ENCODE results near the gene FKBP1B.
"Not testable (repeated sequence)": the region's sequence is repeated elsewhere in the genome, so short reads cannot be mapped to it uniquely, and the experiment has no call there.

Gene FKBP1B

DNA sequence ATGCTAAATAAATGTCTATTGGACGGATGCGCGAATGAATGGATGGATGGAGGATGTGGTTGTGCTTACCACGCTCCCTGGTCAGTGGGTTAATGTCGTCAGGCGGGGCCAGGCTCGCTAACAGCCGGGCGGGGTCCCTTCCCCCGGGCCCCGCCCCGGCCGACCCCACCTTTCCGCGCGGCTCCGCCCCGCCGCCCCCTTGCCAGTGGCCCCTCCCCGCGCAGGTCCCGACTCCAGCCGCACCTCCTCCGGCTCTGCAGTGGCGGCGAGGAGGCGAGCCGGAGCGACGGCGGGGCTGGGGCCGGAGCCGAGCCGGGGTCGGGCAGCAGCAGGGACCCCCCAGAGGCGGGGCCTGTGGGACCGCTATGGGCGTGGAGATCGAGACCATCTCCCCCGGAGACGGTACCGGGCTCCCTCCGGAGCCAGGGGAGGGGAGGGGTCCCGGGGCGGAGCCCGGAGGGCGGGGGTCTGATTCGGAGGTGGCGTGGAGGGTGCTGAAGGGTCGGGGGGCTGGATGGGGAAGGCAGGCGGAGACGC lies at the start of gene FKBP1B:
Gene FKBP1B, plus strand, starts transcription at position 257 of the 537 bp plus-strand sequence. Its CDS starts 109 bp downstream, at position 366.
- DNase-seq: peak; percentile 92

DNA sequence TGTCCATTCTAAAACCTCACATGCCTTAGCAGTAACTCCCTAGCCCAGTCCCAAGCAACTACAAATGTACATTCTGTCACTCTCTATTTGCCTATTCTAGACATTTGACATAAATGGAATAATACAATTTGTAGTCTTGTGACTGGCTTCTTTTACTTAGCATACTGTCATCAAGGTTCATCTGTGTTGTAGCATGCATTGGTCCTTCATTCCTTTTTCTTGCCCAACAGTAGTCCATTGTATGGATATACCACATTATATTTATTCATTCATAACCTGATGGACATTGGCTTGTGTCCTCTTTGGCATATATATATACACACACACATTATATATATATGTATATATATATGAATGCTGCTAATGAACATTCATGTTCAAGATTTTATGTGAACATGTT lies 41.8 kb upstream of the FKBP1B start:
- no peak for DNase-seq

DNA sequence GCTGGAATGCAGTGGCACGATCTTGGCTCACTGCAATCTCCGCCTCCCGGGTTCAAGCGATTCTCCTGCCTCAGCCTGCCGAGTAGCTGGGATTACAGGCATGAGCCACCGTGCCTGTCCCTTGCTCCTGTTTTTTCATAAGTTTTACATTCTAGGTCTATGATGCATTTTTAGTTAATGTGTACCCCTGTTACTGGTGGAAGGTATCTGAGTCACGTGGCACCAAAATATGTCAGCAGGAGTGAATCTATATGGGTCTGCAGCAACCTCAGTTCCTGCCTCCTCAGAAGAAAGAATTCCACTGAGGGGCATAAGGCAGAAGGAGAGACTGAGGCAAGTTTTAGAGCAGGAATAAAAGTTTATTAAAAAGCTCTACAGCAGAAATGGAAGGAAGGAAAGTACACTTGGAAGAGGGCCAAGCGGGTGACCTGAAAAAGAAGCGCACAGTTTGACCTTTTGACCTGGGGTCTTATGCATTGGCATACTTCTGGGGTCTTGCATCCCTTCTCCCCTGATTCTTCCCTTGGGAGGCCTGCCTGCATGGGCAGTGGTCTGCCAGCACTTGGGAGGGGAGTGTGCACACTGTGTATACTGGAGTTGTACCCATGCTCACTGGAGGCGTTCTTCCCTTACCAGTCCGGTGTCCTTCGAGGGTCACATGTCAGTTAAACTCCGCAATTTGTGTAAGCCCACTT lies 40.7 kb upstream of the FKBP1B start:
- DNase-seq: no peak

DNA sequence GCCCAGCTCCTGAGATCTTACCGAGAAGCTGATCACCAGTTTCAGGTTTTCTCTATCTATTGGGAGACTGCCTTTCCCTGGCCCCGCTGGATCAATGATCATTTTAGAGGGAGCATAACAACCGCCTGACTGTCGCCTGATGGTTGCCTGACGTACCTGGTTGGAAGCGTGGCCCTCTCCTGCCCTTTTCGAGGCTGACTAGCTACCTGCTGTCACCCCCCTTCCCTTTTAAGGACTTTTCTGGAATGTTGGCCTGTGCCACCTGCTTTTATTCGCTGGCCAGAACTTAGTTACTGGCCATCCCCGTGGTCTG lies 40.2 kb upstream of the FKBP1B start:
- no peak for DNase-seq

DNA sequence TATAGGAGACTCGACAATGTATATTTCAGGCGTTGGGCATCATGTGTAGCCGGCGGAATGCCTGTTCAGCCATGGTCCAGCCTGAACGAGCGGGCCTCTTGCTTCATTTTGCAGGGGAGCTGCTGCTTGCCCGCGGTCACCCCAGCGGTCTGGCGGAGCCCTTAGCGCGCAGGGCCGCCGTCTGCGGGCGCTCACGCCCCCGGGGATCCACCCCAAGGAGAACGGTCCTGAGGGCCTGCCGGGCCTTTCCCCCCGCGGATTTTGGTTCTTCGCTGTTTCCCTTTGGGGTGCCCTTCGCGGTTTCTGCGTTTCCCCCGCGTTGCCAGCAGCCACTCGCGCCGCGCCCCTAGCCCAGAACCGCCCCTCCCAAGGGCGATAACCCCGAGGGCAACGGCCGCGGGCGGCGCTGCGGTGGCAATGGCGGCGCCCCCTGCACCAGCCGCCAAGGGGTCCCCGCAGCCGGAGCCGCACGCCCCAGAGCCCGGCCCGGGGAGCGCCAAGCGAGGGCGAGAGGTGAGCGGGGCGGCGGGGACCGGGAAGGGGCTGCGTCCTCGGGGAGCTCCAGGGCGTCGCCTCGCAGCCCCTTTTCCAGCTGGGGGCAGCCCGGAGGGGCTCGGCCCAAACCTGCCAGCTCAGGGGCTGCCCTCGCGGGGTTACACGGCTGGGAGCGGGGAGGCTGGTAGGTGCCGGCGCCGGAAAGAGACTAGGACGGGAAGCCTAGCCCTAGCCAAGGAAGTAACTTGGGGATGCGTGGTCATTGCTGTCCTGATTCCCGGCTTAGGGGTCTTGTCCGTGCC lies 39.7 kb upstream of the FKBP1B start, which contains the start of gene MFSD2B:
Gene MFSD2B, plus strand, starts transcription at position 406 of the 797 bp plus-strand sequence. Its CDS starts 12 bp downstream, at position 418.
- DNase-seq: no peak

DNA sequence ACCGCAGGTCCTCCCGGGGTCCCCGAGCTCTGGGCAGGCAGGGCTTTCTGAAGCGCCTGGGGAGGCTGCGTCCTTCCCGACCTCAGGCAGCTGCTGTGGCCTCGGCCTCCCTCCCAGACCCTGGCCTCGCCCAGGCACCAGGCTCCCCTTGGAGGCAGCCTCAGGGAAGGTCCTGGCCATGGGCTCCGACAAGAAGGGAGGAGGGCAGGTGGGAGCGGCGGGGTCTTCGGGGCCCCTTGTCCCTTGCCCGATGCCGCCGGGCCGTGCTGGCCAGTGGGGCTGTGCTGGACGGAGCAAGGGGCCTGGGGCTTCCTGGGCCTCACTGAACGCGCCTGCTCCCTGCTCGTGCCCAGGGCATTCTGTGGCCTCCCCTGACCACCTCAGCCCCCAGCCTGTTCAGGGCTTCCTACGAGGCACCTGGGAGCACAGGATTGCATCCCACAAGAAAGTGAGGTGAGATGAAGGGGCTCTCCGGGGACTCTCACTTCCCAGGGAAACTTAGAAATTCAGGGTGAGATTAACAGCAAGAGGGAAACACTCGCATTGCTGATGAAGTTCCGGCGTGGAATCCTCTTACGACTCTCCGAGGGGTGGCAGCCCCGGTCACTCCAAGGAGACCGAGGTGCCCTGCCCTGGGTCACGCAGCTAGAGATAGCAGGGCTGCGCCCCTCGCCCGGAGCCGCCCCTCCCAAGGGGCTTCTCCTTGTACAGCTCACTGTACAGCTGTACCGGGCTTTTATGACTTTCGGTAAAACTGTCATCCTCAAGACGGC lies 38.9 kb upstream of the FKBP1B start:
- DNase-seq: no peak

DNA sequence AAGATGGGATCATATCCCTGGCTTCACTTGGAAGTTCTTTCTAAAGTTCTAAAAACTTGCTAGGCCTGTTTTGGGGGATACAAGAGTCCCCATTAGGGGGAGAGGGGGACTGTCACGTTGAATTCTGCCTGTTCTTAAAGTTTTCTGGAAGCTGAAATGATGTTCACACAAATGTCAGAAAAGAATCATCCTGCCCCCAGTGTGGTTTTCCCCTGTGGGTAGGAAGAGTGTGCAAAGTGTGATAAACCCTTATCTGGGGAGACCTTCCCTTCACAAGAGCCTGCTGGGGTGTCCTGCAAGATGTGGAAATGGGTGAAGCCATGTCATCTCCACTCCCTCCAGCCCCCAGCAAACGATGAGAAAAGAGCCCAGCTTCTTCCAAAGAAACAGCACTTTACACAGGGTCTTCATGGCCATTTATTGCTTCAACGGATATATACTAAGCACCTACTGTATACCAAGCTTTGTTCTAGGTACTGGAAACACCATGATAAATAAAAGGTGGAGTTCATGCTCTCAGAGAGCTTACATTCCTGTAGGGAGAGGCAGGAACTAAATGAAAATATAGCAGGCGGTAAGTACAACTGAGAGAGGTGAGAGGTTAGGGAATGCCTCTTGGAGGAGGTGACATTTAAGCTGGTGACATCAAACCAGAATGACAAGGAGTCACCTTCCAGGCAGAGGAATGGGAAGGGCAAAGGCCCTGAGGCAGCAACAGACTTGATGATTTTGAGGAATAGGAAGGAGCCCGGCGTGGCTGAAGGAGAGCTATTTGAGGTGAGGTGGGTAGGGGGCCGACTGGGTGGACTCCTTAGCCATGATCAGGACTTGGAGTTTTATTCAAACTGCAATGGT lies 38.1 kb upstream of the FKBP1B start:
- DNase-seq: no peak

DNA sequence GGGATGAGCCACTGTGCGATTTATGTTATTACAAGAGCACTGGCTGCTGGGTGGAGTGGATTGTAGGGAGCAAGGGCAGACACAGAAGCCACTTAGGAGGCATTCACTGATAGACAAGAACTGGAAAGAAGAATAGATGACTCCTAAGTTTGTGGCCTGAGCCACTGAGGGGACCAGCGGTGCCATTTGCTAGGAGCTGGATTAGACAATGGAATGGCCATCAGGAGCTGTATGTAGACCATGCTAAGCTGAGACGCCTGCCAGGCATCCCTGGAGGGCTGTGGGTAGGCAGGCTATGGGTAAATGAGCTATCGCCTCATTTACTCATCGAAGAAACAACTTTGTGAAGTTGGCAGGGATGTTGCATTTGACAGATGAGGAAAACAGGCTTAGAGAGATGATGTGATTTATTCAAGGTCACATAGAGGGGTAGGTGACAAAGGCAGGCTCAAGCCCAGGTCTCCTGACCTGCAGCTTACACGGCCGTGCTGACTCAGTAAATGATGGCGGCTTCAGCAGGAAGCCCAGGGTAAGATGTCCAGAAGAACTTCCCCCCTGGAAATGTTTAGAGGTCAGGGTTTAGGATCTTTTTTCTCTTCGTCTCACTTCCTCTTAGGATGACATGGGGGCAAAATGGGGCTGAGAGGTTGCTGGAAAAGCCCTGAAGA lies 36.9 kb upstream of the FKBP1B start:
- no peak for DNase-seq

DNA sequence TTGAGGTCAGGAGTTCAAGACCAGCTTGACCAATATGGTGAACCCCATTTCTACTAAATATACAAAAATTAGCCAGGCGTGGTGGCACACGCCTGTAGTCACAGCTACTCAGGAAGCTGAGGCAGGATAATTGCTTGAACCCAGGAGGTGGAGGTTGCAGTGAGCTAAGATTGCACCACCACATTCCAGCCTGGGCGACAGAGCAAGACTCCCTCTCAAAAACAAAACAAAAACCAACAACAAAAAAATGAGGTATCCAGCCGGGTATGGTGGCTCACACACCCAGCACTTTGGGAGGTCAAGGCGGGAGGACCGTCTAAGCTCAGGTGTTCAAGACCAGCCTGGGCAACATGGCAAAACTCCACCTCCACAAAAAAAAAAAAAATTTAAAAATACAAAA lies 34.6 kb upstream of the FKBP1B start:
- not testable (repeated sequence) for DNase-seq

DNA sequence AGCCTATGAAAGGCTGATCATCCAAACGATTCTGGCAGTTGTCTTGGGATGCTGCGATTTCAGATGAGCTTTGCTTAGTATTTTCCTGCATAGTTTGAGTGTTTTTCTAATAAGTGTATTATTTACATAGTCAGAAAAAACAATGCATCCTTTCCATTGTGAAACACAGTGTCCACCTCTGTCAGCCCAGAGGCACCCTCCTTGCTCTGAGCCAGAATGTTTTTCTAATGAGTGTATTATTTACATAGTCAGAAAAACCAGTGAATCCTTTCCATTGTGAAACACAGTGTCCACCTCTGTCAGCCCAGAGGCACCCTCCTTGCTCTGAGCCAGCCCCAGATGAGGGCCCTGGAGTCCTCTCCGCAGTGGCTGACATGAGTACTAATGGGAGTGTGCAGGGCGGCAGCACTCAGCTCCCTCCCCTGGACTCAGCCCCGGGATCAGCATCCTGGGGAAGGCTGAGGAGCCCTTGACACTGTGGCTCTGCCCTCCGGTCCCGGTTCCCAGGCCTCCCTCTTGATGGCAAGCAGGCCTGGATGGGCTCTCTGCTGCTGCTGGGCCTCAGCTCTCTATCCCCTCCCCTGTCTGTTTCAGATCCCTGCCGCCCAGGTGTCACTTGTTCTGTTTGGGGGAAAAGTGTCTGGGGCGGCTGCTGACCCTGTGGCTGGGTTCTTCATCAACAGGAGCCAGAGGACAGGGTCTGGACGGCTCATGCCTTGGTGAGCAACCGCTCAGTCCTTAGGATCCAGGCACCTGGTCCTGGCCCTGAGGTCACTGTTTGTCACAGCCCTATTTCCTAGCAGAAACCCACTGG lies 33.8 kb upstream of the FKBP1B start:
- DNase-seq: no peak

DNA sequence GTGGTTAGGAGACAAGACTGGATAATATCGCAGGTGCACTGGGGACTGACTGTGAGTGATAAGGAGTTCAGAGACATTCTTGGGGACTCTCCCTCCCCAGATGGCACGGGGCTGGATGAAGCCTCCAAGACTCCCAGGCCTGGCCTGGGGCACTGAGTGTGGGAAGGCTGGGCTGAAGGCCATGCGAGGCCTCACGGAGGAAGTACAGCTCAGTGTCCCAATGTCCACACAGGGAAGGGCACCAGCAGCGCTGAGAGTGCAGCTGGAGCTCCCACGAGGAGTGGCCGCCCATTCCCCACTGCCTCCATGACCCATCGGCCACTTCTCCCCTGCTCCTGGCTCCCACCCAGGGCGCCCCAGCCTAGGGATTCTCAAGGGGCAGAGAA lies 33.2 kb upstream of the FKBP1B start:
- DNase-seq: no peak

DNA sequence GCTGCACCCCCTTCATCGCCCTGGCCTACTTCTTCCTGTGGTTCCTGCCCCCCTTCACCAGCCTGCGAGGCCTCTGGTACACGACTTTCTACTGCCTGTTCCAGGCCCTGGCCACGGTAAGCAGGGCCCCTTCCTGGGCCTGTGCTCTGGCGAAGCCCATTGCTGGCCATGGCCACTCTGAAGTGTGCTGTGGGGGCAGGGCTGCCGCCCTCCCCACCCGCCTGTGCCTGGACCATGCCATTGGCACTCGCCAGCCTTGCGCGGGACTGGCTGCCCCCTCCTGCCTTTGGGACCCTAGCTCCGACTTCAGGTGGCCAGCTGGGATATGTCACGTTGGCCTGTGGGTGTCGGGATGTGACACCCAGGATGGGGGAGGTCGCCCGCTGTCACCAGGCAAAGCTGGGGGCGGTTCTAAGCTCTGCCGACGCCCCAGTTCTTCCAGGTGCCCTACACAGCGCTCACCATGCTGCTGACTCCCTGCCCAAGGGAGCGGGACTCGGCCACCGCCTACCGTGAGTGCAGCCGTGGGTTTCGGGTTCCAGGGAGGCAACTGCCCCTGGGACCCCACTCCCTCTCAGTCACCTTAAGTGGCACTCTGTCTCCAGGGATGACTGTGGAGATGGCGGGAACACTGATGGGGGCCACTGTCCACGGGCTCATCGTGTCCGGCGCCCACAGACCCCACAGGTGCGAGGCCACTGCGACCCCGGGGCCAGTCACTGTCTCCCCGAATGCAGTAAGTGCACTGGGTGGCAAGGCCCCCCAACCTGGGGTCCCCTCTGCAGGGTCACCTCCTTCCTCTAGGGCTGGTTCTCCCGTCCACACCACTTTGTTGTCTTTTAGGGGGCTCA lies 32.5 kb upstream of the FKBP1B start:
- no peak for DNase-seq

DNA sequence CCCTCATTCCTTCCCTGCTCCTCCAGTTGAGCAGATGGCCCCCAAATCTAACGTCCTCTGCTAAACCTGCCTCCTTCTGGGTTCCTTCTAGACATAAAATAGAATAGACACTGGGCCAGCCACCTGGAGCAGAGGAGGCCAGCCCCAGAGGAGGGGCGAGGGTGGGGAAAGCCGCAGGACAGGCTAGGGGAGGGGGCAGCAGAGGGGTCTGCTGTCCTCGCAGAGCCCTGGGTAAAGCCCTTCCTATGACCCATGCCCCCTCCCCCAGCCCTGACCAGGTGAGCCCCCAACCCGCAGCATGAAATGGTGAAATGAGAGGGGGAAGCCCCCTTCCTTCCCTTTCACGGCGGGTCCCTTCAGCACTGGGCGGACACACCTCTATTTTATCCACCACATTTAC lies 31.8 kb upstream of the FKBP1B start:
- no peak for DNase-seq

DNA sequence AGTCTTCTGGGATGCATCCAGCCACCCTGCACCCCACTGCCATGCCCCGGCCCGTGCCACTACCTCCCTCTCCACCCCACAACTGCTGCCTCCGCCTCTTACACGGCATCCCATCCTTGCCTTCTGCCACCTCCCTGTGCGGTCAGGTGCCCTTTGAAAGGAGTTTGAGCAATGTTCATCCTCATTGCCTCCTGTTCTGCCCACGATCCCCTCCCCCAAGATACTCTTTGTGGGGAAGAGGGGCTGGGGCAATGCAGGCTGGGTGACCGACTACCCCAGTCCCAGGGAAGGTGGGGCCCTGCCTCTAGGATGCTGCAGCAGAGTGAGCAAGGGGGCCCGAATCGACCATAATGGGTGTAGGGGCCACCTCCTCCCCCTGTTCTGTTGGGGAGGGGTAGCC lies 31.3 kb upstream of the FKBP1B start:
- DNase-seq: no peak

DNA sequence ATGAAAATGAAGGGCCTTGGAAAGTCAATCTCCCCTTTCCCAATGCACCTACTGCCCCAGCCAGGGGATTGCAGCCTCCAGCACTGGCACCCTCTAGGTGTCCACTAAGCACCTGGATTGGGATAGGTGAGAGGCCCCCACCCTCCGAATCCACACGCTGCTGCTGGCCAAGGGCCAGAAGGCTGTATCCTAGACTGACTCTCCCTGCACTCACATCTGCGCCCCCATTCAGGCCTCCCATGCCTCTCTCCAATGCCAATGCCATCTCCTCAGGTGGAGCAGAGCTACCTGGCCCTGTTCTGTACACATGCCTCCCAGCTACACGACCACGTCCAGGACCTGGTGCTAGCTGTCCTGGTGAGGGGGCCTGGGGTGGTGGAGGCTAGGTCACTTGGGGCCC lies 29.8 kb upstream of the FKBP1B start:
- no peak for DNase-seq

DNA sequence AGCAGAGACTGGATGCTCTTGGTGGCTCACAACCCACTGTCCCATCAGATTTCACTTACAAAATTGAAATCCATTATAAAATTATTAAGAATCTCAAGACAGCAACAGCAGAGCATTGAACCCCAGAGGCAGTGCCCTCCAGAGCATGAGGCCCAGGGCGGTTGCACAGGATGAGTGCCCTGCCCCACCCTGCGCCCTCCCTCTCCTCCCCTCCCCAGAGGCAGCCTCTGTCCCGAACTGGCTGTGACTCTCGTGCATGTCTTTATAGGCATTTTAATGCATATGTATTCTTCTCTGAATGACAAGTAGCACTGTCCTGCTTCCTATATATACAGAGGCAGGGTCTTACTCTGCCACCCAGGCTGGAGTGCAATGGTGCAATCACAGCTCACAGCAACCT lies 29.3 kb upstream of the FKBP1B start:
- no peak for DNase-seq

DNA sequence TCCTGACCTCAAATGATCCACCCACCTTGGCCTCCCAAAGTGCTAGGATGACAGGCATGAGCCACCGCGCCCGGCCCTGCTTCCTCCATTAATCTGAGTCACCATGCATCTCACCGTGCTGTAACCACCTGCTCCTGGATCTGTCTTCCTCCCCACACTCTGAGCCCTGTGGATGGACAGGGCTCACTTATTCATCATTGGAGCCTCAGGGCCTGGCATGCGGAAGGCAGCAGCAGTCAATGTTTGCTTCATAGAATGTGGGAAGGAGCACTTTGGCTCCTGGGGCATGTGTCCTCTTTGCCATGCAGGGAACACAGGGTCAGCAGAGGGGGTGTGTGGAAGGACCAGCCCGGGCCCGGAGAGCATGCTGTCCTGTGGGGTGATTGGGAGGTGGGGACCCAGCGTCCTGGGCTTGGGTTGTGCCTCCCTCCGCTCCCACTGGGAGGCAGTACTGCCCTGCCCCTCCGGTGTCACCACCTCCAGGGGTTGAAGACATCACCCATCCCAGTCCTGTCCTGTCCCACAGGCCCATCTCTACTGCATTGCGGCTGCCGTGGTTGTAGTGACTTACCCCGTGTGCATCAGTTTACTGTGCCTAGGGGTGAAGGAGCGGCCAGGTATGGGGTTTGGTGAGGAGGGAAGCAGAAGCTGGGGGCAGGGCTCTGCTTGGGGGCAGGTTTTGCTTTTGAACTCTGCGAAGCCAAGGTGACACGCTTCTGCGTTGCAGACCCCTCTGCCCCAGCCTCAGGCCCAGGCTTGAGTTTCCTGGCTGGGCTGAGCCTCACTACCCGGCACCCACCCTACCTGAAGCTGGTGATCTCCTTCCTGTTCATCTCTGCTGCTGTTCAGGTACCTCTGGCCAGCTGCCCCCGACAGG lies 28.2 kb upstream of the FKBP1B start:
- peak; percentile 58 for DNase-seq

DNA sequence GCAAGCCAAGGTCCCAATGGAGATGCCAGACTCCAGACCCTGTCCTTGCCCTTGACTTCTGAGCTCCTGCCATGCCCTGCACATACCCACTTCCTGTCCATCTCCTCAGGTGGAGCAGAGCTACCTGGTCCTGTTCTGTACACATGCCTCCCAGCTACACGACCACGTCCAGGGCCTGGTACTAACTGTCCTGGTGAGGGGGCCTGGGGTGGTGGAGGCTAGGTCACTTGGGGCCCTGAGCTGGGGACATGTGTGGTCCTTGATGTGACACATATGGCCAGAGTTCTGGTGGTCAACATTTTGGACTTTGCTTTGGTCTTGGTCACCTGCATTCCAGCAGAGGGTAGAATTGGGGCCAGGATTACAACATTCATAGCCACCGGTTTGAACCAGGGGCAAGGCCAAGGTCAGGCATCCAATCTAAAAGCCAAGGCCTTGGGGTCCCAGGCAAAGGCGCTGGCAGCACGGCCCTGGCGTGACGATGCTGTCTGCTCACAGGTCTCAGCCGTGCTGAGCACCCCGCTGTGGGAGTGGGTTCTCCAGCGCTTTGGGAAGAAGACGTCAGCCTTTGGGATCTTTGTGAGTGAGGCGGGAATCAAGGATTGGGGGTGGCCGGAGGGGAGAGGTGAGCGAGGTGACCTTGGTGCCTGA lies 27.1 kb upstream of the FKBP1B start:
- DNase-seq: no peak

Data from NCI-H82 (cell line).